Placental epithelial cell (primary cell): Measurements from ENCODE around the gene UEVLD. TPM values are rescaled to one million over a fixed set of nuclear protein-coding genes. Genes with fewer than 3 reads are reported as not detected.

Source experiments
- total RNA-seq: library from RNA; depleted of rRNA; stranded (reverse); fragments of >200 nt; gene quantifications from 2 replicates; pipeline ENCODE4 v1.2.3, GENCODE V29; 2012

The UEVLD gene
- total RNA-seq, result 15.3 and 39.3 TPM in 2 replicates

DNA sequence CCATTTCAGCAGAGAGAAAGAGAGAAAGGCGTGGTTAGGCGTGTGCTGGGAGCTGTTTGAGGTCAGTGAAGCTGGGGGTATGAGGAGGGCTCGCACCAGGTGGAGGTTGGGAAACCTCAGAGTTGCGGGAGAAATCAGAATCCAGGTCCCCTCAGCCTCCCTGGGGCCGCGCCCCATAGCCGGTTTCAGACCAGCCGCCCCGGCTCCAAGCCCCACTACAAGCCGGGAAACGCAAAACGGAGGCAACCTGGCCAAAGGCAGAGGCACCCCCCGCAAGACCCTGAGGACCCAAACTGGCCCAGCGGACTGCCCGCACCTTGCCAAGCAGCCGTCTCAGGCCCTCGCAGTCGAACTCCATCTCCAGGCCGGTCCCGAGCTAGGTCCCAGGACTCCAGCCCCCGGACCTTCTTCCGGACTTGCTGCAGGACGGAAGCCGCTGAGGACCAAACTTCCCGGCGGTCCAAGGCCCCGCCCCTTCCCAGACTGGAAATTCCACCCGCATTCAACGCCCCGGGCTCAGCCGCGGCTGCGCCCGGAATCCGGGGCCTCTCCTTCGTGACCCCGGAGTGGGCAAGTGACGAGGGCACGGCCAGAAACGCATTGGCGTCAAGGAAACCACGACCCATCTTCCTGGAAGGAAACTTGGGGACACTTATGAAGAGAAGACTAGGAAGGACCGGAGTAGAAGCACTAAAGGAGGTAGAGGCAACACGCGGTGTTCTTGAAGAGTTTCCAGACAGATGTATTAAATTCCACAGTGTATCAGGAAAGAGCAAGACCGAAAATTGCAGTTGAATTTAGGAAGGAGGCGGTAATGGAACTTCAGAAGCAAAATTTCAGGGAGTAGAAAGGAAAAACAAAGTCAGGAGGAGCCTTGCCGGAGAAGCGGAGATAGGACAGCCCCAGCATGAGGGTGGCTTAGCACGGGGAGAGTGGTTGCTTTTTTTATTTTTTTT is at the start of gene UEVLD:
UEVLD (minus strand) TSS at position 438 of the 956 bp plus-strand sequence; CDS start at position 358, 80 bp downstream.

DNA sequence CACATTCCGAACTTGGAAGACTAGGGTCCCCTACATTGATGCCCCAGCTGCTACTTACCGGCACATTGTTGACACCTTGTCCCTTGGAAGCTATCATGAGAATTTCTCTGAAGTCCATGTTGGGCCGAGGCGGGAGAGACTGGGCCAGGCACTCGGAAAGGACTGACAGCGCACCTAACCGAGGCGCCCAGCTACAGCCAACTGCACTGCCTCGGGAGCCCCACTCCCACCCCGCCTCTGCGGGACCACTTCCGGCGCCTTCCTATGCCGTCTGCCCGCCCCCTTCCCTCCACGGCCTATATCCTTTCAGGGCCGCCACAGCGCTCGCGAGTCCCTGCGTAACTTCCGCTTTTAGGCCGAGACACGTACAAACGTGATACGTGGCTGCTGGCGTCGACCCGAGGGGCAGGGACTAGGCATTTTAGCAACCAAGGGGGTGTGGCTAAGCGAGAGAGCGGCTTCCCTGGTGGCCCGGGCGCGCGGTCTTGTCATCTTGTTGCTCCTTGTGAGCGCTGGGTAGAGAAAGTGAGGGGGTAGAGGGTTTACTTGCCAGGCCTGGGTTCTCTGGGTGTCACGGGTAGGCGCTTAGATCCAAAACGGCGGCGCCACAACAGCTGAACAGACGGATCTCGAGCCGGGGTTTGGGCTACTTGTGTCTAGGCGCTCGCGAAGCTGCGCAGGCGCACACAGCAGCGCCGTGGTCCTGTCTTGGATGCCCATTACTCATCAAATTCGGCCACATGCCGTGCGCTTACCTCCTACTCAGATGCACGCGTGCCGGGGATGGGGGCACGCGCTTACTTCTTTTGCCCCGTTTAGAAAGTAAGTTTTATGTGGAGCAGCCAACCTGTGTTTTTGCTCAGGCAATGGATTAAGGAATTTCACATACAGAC is 45.9 kb upstream of the UEVLD start, which contains the start of gene SPTY2D1:
SPTY2D1 (minus strand) TSS at position 203 of the 893 bp plus-strand sequence; CDS start at position 118, 85 bp downstream.

DNA sequence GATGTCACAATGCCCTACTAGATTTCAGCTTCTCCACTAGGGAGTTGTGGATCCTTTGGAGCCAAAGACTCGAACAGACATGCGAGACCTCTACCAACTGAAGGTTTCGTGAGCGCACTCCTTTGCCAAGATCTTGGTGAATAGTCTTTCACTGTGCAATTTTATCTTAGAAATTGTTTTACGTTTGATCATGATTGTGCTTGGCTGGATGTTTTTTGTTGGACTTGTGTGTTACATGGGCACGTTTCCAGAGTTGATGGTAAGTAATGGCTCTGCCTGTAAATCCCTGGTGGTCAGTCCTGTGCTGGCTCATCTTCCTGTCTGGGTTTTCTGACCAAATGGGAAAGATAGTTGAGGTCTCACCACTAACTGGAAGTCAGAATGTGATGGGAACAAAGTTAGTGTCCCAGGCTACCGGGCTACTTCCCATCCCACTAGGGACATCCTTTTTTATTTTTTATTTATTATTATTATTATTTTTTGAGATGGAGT is 11.3 kb upstream of the UEVLD start, which contains the start of gene MISFA:
MISFA (plus strand) TSS at position 51 of the 492 bp plus-strand sequence; CDS start at position 191, 140 bp downstream.

DNA sequence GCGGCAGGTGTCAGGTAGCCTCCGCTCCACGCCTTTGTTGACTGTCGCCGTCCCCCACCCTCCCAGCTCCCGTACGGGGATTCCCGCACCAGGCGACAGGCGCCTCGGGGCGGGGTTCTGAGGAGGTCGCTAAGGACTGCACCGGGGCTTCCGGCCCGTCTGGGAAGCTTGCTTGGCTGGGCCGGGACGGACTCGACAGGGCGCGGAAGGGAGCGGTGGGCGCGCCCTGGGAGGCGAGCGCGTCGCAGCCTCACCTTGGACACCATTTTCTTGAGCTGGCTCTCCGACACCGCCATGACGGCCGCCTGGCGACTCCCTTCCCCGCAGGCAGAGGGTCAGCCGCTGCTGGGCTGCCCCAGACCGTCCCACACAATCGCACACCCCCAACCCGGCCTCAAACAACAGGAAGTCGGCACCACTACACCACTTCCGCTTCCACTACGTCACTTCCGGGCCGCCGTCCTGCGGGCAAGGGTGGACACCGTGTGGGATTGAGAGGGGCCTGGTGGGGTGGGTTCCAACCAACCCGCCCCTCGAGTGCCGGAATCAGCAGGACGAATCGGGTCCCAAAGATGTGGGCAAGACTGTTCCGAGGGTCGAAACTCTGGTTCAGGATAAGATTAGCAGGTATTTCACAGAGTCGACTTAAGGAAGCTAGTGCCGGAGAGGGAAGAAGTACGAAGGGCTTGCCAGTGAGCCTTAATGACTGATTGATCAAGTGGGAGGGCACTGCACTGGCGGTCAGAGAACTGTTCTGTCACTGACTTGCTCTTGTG is 61.8 kb downstream of the UEVLD start, which contains the start of gene TSG101:
TSG101 (minus strand) TSS at position 422 of the 776 bp plus-strand sequence; CDS start at position 296, 126 bp downstream.

Other genes with a start within 250 kb of the UEVLD start
- gene LDHA, start 194.2 kb downstream of the UEVLD start, total RNA-seq, result 328 and 1,137 TPM in 2 replicates
- gene LDHC, start 176.4 kb downstream of the UEVLD start, total RNA-seq, result not detected in 2 replicates
- not detected in 2 replicates for gene LDHAL6A, start 132.9 kb downstream of the UEVLD start, total RNA-seq
- 45.1 and 102 TPM in 2 replicates for gene TSG101, start 61.8 kb downstream of the UEVLD start, total RNA-seq
- 0.39 and 0.65 TPM in 2 replicates for gene MISFA, start 11.1 kb upstream of the UEVLD start, total RNA-seq
- gene SPTY2D1, start 45.6 kb upstream of the UEVLD start, total RNA-seq, result 13.7 and 22.7 TPM in 2 replicates
- 1.3 and 2.7 TPM in 2 replicates for gene TMEM86A, start 110.0 kb upstream of the UEVLD start, total RNA-seq
- under 0.01 and 0.22 TPM in 2 replicates for gene IGSF22, start 137.5 kb upstream of the UEVLD start, total RNA-seq
- gene PTPN5, start 203.1 kb upstream of the UEVLD start, total RNA-seq, result not detected in 2 replicates